Effector CD4-positive, alpha-beta T cell (primary cell): ENCODE results near the gene CRB2.

ENCODE experiments used
- DNase-seq: peaks from one replicate; pipeline ENCODE4 v3.0.0-alpha.2; 2020

The CRB2 gene

GRCh38 chr9:123365881-123366528, 10.0 kb downstream of the CRB2 start:
- DNase-seq: no peak

- DNase-seq: no peak
These were observed 12.0 kb downstream of the CRB2 start for GRCh38 chr9:123368023-123368422.

GRCh38 chr9:123368536-123369153, 12.6 kb downstream of the CRB2 start:
- no peak for DNase-seq

- DNase-seq: no peak
These were observed 13.3 kb downstream of the CRB2 start for GRCh38 chr9:123369296-123369695.

GRCh38 chr9:123370108-123370507, 14.1 kb downstream of the CRB2 start:
- no peak for DNase-seq

- DNase-seq: no peak
These were observed 14.7 kb downstream of the CRB2 start for GRCh38 chr9:123370526-123371227.

- DNase-seq: no peak
These were observed 15.2 kb downstream of the CRB2 start for GRCh38 chr9:123371228-123371584.

- no peak for DNase-seq
These were observed 16.0 kb downstream of the CRB2 start for GRCh38 chr9:123371805-123372590.

- DNase-seq: no peak
These were observed 16.9 kb downstream of the CRB2 start for GRCh38 chr9:123372766-123373446.

- no peak for DNase-seq
These were observed 17.5 kb downstream of the CRB2 start for GRCh38 chr9:123373447-123373923.

- no peak for DNase-seq
These were observed 17.9 kb downstream of the CRB2 start for GRCh38 chr9:123373946-123374345.

GRCh38 chr9:123375469-123376132, 19.6 kb downstream of the CRB2 start:
- no peak for DNase-seq

GRCh38 chr9:123376218-123377071, 20.4 kb downstream of the CRB2 start:
- no peak for DNase-seq

- no peak for DNase-seq
These were observed 21.4 kb downstream of the CRB2 start for GRCh38 chr9:123377211-123377971.

- DNase-seq: no peak
These were observed 22.0 kb downstream of the CRB2 start for GRCh38 chr9:123378025-123378424.

GRCh38 chr9:123378956-123379660, 23.1 kb downstream of the CRB2 start:
- DNase-seq: no peak

- DNase-seq: no peak
These were observed 25.1 kb downstream of the CRB2 start for GRCh38 chr9:123380852-123381705.

GRCh38 chr9:123382653-123383511, 26.9 kb downstream of the CRB2 start:
- no peak for DNase-seq
